Stimulated activated CD4-positive, alpha-beta T cell treated with anti-CD3 and anti-CD28 coated beads, Interleukin-4, amount 100 ng/mL, for 48 hours (primary cell): ENCODE data around the gene STAC.
"Not testable (repeated sequence)": the region's sequence is repeated elsewhere in the genome, so short reads cannot be mapped to it uniquely, and the experiment has no call there.

Experiments
- DNase-seq, 2 donors: peaks; one replicate each; pipeline ENCODE4 v3.0.0-alpha.2; 2020; ENCODE audit warnings: low read depth in 2 of 2

Gene STAC

DNA sequence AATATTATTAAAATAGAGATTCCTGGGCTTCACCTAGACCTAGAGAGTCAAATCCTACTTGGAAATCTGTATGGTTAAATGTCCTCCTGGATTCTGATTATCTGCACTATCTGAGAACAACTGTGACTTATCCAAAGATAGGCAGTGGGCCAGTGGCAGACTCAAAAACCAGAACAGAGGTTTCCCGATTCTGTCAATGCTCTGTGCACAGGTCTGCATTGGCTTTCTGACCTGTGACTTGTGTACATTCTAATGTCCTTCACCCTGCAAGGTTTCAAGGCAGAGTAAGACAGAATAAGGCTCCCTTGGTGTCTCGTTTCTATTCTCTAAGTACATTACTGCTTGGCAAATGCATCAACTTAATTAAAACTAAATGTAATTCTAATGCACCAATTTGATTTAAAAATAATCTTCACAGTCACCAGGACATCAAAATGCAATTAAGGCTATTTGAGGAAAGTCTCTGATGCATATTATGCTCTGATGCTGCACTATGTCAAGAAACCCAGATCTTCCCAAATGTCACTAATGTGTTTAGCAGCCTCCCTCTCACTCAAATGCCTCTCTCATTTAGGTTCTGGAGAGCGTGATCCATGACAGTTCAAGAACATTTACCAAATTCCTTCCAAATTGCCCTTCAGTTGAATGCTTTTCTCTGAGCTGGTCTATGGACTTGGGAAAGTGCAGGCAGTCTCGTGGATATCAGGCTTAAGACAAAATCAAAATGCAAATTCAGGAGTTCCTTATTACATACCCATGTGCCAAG is 140.1 kb downstream of the STAC start:
- no peak for DNase-seq

- DNase-seq: no peak
These were observed 140.7 kb downstream of the STAC start for GRCh38 chr3:36521007-36521379.

DNA sequence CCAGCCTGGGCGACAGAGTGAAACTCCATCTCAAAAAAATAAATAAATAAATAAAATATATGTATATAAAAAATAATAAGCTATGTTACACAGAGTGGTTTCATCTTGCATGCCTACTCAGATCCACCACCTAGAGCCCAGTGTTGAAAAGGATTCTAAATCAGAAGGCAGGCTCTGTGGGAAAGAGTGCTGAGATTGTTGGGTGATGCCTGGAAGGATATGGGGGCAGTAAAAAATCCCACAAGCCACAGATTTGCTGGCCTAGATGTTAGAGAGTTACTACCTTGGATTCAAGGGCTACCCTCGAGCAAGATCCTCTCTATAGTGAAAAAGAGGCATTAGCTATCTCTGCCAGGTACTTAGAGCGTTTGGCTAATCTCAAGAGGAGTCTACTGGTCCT is 144.3 kb downstream of the STAC start:
- DNase-seq: no peak

DNA sequence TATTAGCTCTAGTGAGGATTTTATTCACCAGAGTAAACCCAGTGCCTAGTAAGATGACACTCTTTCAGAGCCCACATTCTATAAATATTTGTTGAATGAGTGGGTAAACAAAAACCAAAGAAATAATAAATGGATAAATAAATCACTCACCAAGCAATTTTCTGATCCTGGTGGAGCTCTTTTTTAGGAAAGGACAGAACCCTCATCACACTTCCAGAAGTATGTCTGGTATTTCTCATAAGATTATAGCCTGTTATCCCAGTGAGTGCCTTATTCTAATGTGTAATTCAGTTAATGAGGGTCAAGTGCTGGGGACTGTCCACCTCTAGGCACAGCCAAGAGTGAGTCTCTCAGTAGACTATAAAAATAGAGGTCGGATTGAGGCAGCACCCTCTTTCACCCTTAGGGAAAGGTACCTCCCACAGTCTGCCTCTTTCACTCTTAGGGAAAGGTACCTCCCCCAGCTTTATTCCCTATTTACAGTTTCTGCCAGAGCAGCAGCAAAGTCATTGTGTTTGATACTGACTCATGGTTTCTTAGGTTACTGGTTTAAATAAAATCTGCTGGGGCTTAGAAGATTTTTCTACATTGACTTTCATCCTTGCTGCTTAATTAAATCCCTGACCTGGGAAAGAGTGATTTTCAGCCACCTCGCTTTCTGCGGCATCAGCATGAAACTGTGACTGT is 145.0 kb downstream of the STAC start:
- DNase-seq: no peak

- DNase-seq: no peak
These were observed 157.9 kb downstream of the STAC start for GRCh38 chr3:36538136-36538749.

- DNase-seq: no peak
These were observed 160.7 kb downstream of the STAC start for GRCh38 chr3:36540888-36541518.

- DNase-seq: no peak
These were observed 161.9 kb downstream of the STAC start for GRCh38 chr3:36542186-36542585.

- DNase-seq: no peak
These were observed 163.1 kb downstream of the STAC start for GRCh38 chr3:36543276-36543997.

- no peak for DNase-seq
These were observed 165.9 kb downstream of the STAC start for GRCh38 chr3:36546226-36546625.

- DNase-seq: no peak
These were observed 168.4 kb downstream of the STAC start for GRCh38 chr3:36548712-36549111.

GRCh38 chr3:36557021-36557707 is 176.9 kb downstream of the STAC start:
- no peak for DNase-seq

DNA sequence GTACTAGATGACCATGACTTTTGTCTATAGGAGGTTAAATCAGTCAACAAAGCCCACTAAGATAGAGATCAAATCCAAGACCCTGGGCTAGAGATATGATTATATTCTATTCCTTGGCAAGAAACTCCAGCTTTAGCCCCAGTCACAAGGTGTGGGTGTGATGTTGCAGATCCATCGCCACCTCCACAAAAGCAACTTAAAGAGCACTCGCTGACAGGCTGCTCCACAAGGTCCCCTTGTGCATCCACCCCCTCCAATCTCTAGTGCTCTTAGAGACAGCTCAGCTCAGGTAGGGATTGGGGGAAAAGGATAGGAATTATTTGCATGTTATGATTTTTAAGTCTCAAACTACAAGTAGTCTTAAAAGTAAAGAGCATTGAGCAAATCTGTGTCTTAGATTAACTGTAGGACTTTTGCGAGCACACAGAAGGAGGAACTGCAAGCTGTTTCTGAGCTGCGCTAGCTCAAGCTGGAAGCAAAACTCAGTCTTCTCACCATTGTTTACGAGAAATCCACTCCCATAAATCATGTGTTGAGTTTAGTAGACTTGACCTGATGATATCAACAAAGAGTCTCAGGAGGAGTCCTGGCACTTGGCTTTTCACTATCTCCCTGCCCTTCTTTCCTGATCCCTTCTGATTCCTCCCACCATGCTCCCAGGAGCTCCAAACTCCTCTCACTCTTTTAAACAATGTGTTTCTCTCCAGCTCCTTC is 177.6 kb downstream of the STAC start:
- DNase-seq: no peak

DNA sequence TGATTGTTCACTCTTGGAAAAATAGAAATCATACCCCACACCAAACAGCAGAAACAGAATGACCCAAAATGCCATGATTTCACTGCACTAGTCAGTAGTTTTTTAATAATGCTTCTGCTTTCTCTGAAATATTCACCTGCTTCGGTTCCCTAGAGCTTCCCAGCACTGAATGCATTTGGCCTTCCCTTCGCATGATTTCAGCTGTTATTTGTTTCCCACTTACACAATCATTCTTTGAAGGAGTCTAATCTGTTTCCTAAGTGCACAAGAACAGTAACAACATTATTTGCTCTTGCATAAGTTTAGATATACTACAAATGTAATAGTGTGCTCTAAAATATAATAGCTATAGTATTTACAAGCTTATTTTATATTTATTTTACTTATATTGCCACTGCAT is 178.7 kb downstream of the STAC start:
- DNase-seq: no peak

- no peak for DNase-seq
These were observed 180.4 kb downstream of the STAC start for GRCh38 chr3:36560685-36561084.

DNA sequence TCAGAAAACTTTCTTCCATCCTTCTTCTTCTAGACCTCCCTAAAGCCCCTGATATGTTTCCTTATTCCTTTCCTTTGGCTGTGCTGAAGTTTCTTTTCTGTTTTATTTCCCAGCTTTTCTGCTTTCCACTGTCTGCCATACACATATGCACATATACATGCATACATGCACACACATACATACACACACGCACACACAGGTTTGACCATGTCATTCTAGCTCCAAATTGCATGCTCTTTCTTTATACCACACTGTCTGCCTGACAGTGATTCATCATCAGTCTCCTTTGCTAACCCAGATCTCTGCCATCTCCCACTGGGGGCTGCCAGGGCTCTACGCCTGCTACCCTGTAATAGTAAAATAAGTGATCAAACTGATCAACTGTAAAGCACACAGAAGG is 181.3 kb downstream of the STAC start:
- DNase-seq: no peak

DNA sequence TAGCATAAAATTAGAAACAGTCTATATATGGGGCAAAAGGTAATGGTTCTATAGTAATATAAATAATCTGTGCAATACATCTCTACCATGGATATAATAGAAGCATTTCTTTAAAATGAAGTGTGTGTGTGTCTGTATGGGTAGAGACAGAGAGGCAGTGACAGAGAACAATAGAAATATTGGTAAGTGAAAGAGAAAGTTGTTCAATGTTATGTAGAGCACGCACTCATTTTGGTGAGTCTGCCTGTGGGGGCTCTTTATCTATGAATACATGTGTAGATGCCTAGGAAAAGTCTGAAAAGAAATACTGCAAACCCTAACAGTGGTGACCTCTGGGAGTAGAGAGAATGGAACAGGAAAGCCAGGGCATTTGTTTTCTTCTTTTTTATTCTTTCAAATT is 182.6 kb downstream of the STAC start:
- DNase-seq: no peak

DNA sequence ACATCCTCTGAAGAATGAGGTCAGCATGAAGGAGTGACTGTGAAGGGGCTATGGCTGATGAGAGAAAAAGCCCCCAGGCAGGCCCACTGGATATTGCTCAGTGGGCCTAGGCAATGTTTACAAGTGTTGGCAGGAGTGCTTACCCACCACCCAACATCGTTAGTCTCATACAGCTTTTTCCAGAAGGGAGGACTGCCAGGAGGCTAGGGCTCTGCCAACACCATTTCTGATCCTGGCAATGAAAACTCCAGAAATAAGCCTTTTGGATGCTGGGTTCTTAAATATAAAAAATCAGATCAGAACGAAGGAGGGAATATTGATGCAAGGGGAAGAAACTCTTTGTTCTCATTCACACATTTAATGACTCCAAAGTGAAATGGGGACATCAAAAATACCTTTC is 194.9 kb downstream of the STAC start:
- DNase-seq: no peak

GRCh38 chr3:36578418-36578817 is 198.1 kb downstream of the STAC start:
- DNase-seq: not testable (repeated sequence)

DNA sequence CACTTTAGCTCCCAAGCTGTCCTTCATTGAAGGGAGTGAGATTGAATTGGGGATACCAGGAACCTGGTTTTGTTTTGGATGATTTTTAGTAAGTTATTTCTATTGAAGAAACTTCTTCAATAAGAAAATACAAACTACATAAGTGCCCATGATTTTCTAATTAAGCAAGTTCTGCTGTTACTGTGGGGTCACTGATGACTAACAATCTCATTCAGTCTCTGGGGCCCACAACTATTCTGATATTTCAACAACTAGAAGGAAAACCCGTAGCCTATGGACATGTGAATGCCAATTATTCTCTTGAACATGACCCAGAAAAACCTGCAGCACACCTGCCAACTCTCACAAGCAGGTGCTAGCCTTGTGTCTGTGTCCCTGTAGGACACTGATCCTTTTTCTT is 199.4 kb downstream of the STAC start:
- DNase-seq: no peak

GRCh38 chr3:36580716-36581115 is 200.4 kb downstream of the STAC start:
- no peak for DNase-seq

GRCh38 chr3:36591959-36592358 is 211.7 kb downstream of the STAC start:
- no peak for DNase-seq
